HUES48 (cell line): ENCODE results near the gene CSK.

Source experiments
- H3K27ac ChIP-seq: one replicate; pipeline ENCODE4 v1.7.0; 2013; ENCODE audit warnings: low read depth, low read length, inconsistent platforms
- H3K27me3 ChIP-seq: 2 replicates; pipeline ENCODE4 v1.6.1; 2013; ENCODE audit warnings: mild to moderate bottlenecking, low read length; ENCODE audit not compliant: control insufficient read depth, insufficient read depth
- H3K36me3 ChIP-seq: 2 replicates; pipeline ENCODE4 v1.6.1; 2013; ENCODE audit warnings: low read length; ENCODE audit not compliant: control insufficient read depth, insufficient read depth
- H3K4me1 ChIP-seq: 2 replicates; pipeline ENCODE4 v1.6.1; 2013; ENCODE audit warnings: mild to moderate bottlenecking, low read length; ENCODE audit not compliant: control insufficient read depth, insufficient read depth
- H3K4me3 ChIP-seq: 2 replicates; pipeline ENCODE4 v1.5.1; 2013; ENCODE audit warnings: mild to moderate bottlenecking, low read depth, low read length
- H3K9ac ChIP-seq: 2 replicates; pipeline ENCODE4 v1.6.1; 2013; ENCODE audit warnings: mild to moderate bottlenecking, low read depth, low read length, moderate library complexity
- H3K9me3 ChIP-seq: 2 replicates; pipeline ENCODE4 v1.6.1; 2013; ENCODE audit warnings: low read length; ENCODE audit not compliant: control insufficient read depth, insufficient read depth

The CSK gene

DNA sequence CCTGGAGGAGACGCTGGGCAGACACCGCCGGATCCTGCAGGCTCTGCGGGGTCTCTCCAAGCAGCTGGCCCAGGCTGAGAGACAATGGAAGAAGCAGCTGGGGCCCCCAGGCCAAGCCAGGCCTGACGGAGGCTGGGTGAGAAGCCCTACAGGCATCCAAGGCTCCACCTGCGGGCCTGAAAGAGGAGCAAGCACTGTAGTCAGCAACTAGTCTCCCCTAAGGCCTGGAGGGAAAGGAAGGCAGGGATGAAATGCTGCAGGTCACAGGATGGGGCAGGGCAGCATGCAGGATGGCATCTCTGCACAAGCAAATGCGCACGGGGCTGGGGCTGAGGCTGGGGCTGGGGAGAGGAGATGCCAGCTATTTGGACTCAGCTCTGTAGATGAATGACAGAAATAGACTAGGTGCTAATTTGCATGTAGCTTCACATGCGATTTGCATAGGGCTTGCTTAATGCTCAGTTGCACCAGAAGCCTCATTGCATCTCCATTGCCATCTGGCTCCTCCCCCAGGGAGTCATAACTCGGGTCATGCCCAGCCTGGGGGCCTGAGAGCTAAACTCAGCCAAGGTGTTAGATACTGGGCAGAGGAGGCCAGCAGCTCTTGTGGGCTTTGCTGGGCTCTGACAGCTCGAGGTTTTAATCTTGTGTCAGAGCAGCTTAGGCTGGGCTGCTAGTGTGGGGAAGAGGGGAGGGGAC is 39.4 kb downstream of the CSK start:
- peak overlapping the region; percentile 37 for H3K27ac ChIP-seq
- H3K9ac ChIP-seq, result no peak overlapping the region
- H3K27me3 ChIP-seq, result peaks cover 16% of the 10 kb centered on the region
- H3K4me3 ChIP-seq, result no peak overlapping the region
- no peaks in the 10 kb centered on the region for H3K9me3 ChIP-seq
- H3K4me1 ChIP-seq, result peaks cover 4% of the 10 kb centered on the region; the same call in 1 of the 2 replicates
- no peaks in the 10 kb centered on the region for H3K36me3 ChIP-seq

- H3K9me3 ChIP-seq, result no peaks in the 10 kb centered on the region
- H3K27me3 ChIP-seq, result peaks cover 20% of the 10 kb centered on the region
- H3K4me3 ChIP-seq, result no peak overlapping the region
- peaks cover 4% of the 10 kb centered on the region; the same call in 1 of the 2 replicates for H3K4me1 ChIP-seq
- no peaks in the 10 kb centered on the region for H3K36me3 ChIP-seq
- H3K27ac ChIP-seq, result peak overlapping the region; percentile 37
- no peak overlapping the region for H3K9ac ChIP-seq
Measured at GRCh38 chr15:74821790-74822158, 39.9 kb downstream of the CSK start.

DNA sequence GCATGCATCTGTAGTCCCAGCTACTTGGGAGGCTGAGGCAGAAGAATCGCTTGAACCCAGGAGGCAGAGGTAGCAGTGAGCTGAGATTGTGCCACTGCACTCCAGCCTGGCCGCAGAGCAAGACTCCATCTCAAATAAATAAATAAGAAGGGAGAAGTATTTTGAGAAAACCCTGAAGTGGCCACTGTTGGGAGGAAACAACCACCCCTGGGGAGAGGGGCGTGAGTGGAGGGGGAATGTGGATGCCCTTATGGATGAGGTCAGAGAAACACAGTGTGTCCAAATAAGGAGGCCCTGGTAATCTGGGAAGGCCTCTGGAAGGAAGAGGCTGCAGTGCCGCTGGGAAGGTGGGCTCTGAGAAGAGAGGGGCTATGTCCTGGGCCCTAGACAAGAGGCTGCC is 40.4 kb downstream of the CSK start:
- Histone ChIP-seq H3K4me1 (peaks cover 4% of the 10 kb centered on the region; the same call in 1 of the 2 replicates), H3K27me3 (peaks cover 25% of the 10 kb centered on the region), H3K9ac (no peak overlapping the region), H3K27ac (no peak overlapping the region), H3K4me3 (no peak overlapping the region), H3K9me3 (no peaks in the 10 kb centered on the region), H3K36me3 (no peaks in the 10 kb centered on the region)

GRCh38 chr15:74823324-74823723 is 41.4 kb downstream of the CSK start:
- Histone ChIP-seq H3K9me3 (no peaks in the 10 kb centered on the region), H3K36me3 (no peaks in the 10 kb centered on the region)

DNA sequence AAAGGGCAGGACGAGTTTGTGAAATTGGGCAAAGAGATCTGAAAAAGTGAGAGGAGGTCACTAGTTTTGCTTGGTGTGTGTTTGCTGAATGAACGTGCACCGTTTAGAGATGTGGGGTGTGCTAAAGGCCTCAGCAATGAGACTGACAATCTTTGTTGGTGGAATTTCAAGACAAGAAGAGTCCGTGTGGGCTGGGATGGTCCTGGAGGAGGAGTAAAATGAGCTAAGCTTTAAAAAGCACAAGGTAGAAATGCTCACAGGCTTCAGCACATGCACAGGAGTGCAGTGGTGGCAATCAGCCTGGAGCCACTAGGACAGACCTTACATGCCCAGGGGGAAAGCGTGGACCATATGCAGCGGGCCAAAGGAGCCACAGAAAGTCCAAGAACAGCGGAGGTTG is 43.1 kb downstream of the CSK start:
- peaks cover 32% of the 10 kb centered on the region for H3K27me3 ChIP-seq

More at GRCh38 chr15:74823324-74823723, 41.4 kb downstream of the CSK start:
- Histone ChIP-seq H3K4me1 (peaks cover 4% of the 10 kb centered on the region; the same call in 1 of the 2 replicates), H3K4me3 (no peak overlapping the region), H3K27ac (no peak overlapping the region), H3K9ac (no peak overlapping the region), H3K27me3 (peaks cover 32% of the 10 kb centered on the region)

DNA sequence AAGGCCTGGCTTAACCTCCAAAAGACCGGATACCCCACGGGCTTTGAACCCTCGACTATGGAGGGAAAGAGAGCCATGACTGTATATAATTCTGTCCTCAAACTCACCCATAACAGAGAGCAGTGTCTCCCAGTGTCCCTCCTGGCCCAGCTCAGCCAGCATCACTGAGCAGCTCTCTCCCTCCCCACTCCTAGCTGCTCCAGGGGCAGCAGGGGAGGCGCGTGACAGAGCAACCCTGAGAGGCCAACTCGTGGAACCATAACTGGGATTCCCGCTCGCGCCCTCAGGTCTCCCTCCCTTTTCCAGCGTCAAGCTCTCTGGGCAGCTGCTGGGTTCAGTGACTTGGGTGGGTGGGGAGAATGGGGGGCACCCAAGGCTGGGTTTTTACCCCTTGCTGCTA is 44.0 kb downstream of the CSK start:
- Histone ChIP-seq H3K9ac (no peak overlapping the region), H3K4me3 (no peak overlapping the region), H3K36me3 (no peaks in the 10 kb centered on the region), H3K4me1 (peaks cover 4% of the 10 kb centered on the region; the same call in 1 of the 2 replicates), H3K9me3 (no peaks in the 10 kb centered on the region), H3K27ac (no peak overlapping the region), H3K27me3 (peaks cover 32% of the 10 kb centered on the region)

More for the DNA sequence above, 43.1 kb downstream of the CSK start:
- no peaks in the 10 kb centered on the region for H3K36me3 ChIP-seq
- H3K9ac ChIP-seq, result no peak overlapping the region
- H3K27ac ChIP-seq, result no peak overlapping the region
- no peak overlapping the region for H3K4me3 ChIP-seq
- no peaks in the 10 kb centered on the region for H3K9me3 ChIP-seq
- peaks cover 4% of the 10 kb centered on the region; the same call in 1 of the 2 replicates for H3K4me1 ChIP-seq

DNA sequence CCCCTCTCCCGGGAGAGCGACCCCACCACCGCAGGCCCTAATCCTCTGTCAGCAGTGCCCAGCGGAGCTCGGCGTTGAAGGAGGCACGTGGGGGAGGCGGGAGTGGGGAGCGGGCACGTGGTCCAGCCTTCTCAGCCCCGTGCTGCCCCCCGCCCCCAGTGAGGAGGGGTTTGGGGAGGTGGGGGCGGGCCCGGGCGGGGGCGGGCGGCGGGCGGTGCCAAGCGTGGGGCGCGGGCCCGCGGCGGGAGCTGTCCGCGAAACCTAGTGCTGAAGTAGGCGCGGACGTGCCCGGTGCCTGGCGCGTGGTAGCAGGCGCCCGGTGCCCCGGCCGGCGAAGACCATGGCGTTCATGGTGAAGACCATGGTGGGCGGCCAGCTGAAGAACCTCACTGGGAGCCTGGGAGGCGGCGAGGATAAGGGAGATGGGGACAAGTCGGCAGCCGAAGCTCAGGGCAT is 44.5 kb downstream of the CSK start, which contains the start of gene CPLX3:
TSS of gene CPLX3 (plus strand) at position 264 of the 456 bp plus-strand sequence. CDS start at position 341, 77 bp downstream.
- H3K27ac ChIP-seq, result no peak within 1 kb of the TSS
- H3K9ac ChIP-seq, result no peak within 1 kb of the TSS
- no peaks in the 10 kb centered on the region for H3K36me3 ChIP-seq
- no peaks in the 10 kb centered on the region for H3K9me3 ChIP-seq
- peaks cover 32% of the 10 kb centered on the region for H3K27me3 ChIP-seq
- H3K4me1 ChIP-seq, result peaks cover 3% of the 10 kb centered on the region; the same call in 1 of the 2 replicates
- H3K4me3 ChIP-seq, result peak within 1 kb of the TSS; percentile 40

- Histone ChIP-seq H3K9ac (no peak overlapping the region), H3K4me1 (no peaks in the 10 kb centered on the region), H3K36me3 (no peaks in the 10 kb centered on the region), H3K4me3 (no peak overlapping the region), H3K9me3 (no peaks in the 10 kb centered on the region), H3K27me3 (peaks cover 32% of the 10 kb centered on the region), H3K27ac (no peak overlapping the region)
Measured at GRCh38 chr15:74826921-74827320, 45.0 kb downstream of the CSK start.

GRCh38 chr15:74827614-74828013 is 45.7 kb downstream of the CSK start:
- H3K27me3 ChIP-seq, result peaks cover 32% of the 10 kb centered on the region
- no peak overlapping the region for H3K4me3 ChIP-seq
- no peak overlapping the region for H3K27ac ChIP-seq
- H3K9me3 ChIP-seq, result no peaks in the 10 kb centered on the region
- H3K36me3 ChIP-seq, result no peaks in the 10 kb centered on the region
- H3K9ac ChIP-seq, result no peak overlapping the region
- H3K4me1 ChIP-seq, result no peaks in the 10 kb centered on the region

DNA sequence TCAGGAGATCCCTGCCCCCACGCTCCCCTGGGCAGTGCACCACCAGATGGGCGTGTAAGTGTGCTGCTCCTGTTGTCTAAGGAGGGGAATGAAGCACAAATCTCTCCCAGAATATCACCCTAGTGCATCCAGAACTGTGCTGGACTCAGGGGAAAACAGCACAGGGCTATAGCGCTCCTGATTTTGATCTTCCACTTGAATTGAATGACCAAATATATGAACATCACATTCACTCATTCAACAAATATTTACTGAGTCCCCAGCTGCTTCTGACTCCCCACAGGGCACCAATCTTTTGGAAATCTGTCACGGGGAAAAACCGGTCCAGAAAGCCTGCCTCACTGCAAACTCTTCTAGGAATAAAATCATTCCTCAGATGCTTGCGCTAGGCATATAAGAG is 47.0 kb downstream of the CSK start:
- Histone ChIP-seq H3K4me1 (no peaks in the 10 kb centered on the region), H3K27ac (no peak overlapping the region), H3K9me3 (no peaks in the 10 kb centered on the region), H3K4me3 (no peak overlapping the region), H3K36me3 (no peaks in the 10 kb centered on the region), H3K27me3 (peaks cover 32% of the 10 kb centered on the region), H3K9ac (no peak overlapping the region)

- H3K27ac ChIP-seq, result no peak overlapping the region
- no peaks in the 10 kb centered on the region for H3K36me3 ChIP-seq
- H3K27me3 ChIP-seq, result peaks cover 32% of the 10 kb centered on the region
- H3K9me3 ChIP-seq, result no peaks in the 10 kb centered on the region
- H3K4me3 ChIP-seq, result no peak overlapping the region
- no peaks in the 10 kb centered on the region for H3K4me1 ChIP-seq
- H3K9ac ChIP-seq, result no peak overlapping the region
Measured at GRCh38 chr15:74829486-74829885, 47.6 kb downstream of the CSK start.
